Measurements from ENCODE around the gene SDC1.

SDC1 gene

DNA sequence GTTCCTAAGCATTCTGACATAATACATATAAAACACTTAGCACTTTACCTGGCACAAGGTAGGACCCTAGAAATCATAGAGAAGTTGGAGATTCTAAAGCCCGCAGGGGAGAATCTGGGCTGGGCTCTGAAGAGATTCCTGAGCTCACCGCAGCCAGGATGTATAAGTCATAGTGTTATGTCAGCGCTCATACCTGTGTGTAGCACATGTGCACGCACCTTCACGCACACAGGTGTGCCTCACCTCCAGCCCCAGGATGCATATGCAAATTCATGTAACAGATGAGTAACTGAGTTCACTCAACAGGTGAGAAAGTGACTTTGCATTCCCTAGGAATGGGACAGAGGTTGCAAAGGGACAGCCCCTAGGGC, 7.9 kb upstream of the SDC1 start:
- ChIA-PET CTCF (no interaction called here), POLR2A (no interaction called here)
- TF ChIP-seq TARDBP (IDR thresholded peaks at IDR 0.05) (no peak), FOXM1 (IDR thresholded peaks at IDR 0.05; ENCODE audit: borderline replicate concordance) (no peak)
- no peak for DNase-seq (ENCODE audit: extremely low spot score)

DNA sequence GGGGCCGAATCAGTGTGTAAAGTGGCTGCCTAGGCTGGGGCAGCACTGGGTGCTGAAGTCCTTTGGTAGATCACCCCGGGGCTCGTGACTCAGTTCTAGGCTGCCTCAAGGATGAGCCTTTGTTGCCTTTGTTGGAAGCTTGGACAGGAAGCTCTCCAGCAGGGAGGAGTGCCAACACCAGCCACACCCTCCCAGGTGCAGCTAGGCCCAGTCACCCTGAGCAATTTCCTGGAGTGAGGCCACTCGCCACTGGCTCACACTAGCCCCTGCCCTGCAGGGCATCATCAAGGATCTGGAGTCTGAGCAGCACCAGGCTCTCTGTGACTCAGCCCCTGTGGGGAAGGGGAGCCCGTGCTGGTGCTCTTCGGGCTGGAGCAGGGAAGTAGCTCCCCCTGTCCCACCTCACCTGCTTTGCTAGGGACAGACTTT, 6.7 kb upstream of the SDC1 start:
- ChIA-PET CTCF (interaction anchor here (0.6 to 0.7 kb wide), 2 partner anchors 16 to 96 kb away, joined by 3 to 7 read pairs; no protein-coding TSS in a partner anchor), POLR2A (no interaction called here)
- no peak for DNase-seq (ENCODE audit: extremely low spot score)
- no peak for TF ChIP-seq ARNT (IDR thresholded peaks at IDR 0.05)
- TF ChIP-seq SP1 (IDR thresholded peaks at IDR 0.05), result no peak
- no peak for TF ChIP-seq CTBP1 (IDR thresholded peaks at IDR 0.05; ENCODE audit: borderline replicate concordance)
- no peak for TF ChIP-seq NFRKB (IDR thresholded peaks at IDR 0.05)
- no peak for TF ChIP-seq L3MBTL2 (conservative IDR thresholded peaks at IDR 0.05)
- no peak for TF ChIP-seq FOXA1 (IDR thresholded peaks at IDR 0.05)
- no peak for TF ChIP-seq FOXM1 (IDR thresholded peaks at IDR 0.05; ENCODE audit: borderline replicate concordance)
- TF ChIP-seq, protein P1, sequence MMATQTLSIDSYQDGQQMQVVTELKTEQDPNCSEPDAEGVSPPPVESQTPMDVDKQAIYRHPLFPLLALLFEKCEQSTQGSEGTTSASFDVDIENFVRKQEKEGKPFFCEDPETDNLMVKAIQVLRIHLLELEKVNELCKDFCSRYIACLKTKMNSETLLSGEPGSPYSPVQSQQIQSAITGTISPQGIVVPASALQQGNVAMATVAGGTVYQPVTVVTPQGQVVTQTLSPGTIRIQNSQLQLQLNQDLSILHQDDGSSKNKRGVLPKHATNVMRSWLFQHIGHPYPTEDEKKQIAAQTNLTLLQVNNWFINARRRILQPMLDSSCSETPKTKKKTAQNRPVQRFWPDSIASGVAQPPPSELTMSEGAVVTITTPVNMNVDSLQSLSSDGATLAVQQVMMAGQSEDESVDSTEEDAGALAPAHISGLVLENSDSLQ (IDR thresholded peaks at IDR 0.05), result no peak
- TF ChIP-seq HDGF (IDR thresholded peaks at IDR 0.05; ENCODE audit: borderline replicate concordance), result no peak
- TF ChIP-seq ZNF384 (IDR thresholded peaks at IDR 0.05), result no peak
- no peak for TF ChIP-seq SUZ12 (IDR thresholded peaks at IDR 0.05)
- no peak for TF ChIP-seq ELF4 (IDR thresholded peaks at IDR 0.05)
- no peak for TF ChIP-seq BHLHE40 (IDR thresholded peaks at IDR 0.05; ENCODE audit: borderline replicate concordance)
- TF ChIP-seq LEF1 (IDR thresholded peaks at IDR 0.05; ENCODE audit: borderline replicate concordance), result no peak
- TF ChIP-seq FOXK2 (IDR thresholded peaks at IDR 0.05), result no peak
- no peak for TF ChIP-seq TARDBP (IDR thresholded peaks at IDR 0.05)

DNA sequence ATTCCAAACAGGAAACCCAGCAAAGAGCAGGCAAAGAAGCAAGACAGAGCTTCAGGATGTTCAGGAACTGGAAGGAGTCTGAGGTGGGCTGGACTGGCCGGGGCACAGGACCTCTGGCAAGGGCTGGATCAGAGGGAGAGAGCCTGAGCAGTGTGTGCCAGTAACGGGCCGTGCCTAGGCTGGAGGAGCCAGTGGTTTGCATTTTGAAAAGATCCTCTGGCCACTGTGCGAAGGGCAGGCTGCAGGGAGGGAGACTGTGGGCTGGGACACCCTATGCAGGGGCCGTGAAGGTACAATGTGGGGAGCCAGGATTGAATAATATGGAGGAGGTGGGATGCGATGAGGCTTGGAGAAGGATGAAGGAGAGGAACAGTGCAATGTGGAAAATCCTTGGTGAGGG, 6.2 kb upstream of the SDC1 start:
- no peak for DNase-seq (ENCODE audit: extremely low spot score)
- ChIA-PET CTCF (interaction anchor here (0.7 kb wide), 1 partner anchor 17 kb away, joined by 7 read pairs; no protein-coding TSS in a partner anchor), POLR2A (no interaction called here)
- TF ChIP-seq SUZ12 (IDR thresholded peaks at IDR 0.05), result no peak
- TF ChIP-seq LEF1 (IDR thresholded peaks at IDR 0.05; ENCODE audit: borderline replicate concordance), result no peak
- no peak for TF ChIP-seq TARDBP (IDR thresholded peaks at IDR 0.05)
- no peak for TF ChIP-seq FOXK2 (IDR thresholded peaks at IDR 0.05)
- TF ChIP-seq NFRKB (IDR thresholded peaks at IDR 0.05), result no peak
- TF ChIP-seq HDGF (IDR thresholded peaks at IDR 0.05; ENCODE audit: borderline replicate concordance), result no peak
- TF ChIP-seq FOXM1 (IDR thresholded peaks at IDR 0.05; ENCODE audit: borderline replicate concordance), result no peak
- TF ChIP-seq CTBP1 (IDR thresholded peaks at IDR 0.05; ENCODE audit: borderline replicate concordance), result no peak
- no peak for TF ChIP-seq SP1 (IDR thresholded peaks at IDR 0.05)
- TF ChIP-seq ARNT (IDR thresholded peaks at IDR 0.05), result no peak
- TF ChIP-seq BHLHE40 (IDR thresholded peaks at IDR 0.05; ENCODE audit: borderline replicate concordance), result no peak
- TF ChIP-seq FOXA1 (IDR thresholded peaks at IDR 0.05), result no peak

DNA sequence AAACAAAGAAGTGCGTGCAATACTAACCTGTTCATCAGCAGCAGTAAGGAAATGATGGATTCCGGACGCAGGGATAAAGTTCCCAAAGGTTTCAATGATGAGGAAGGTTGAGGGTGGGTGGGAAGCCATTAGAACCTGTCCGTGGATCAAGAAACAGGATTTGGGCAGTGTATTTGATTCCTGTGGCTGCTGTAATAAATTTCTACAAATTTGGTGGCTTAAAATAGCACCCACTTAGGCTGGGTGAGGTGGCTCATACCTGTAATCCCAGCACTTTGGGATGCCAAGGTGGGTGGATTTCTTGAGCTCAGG, 5.1 kb upstream of the SDC1 start:
- POLR2A ChIA-PET, result no interaction called here
- DNase-seq (ENCODE audit: extremely low spot score), result no peak
- CTCF ChIA-PET, result no interaction called here
- TF ChIP-seq LEF1 (IDR thresholded peaks at IDR 0.05; ENCODE audit: borderline replicate concordance) (no peak), FOXK2 (IDR thresholded peaks at IDR 0.05) (no peak), SP1 (IDR thresholded peaks at IDR 0.05) (no peak), ZNF384 (IDR thresholded peaks at IDR 0.05) (no peak), SUZ12 (IDR thresholded peaks at IDR 0.05) (no peak), L3MBTL2 (conservative IDR thresholded peaks at IDR 0.05) (no peak), FOXM1 (IDR thresholded peaks at IDR 0.05; ENCODE audit: borderline replicate concordance) (no peak), ARNT (IDR thresholded peaks at IDR 0.05) (no peak), HDGF (IDR thresholded peaks at IDR 0.05; ENCODE audit: borderline replicate concordance) (no peak), BHLHE40 (IDR thresholded peaks at IDR 0.05; ENCODE audit: borderline replicate concordance) (no peak), FOXA1 (IDR thresholded peaks at IDR 0.05) (no peak), CTBP1 (IDR thresholded peaks at IDR 0.05; ENCODE audit: borderline replicate concordance) (no peak), NFRKB (IDR thresholded peaks at IDR 0.05) (no peak), TARDBP (IDR thresholded peaks at IDR 0.05) (no peak), ELF4 (IDR thresholded peaks at IDR 0.05) (no peak)
- TF ChIP-seq, protein P1 (IDR thresholded peaks at IDR 0.05), result no peak

DNA sequence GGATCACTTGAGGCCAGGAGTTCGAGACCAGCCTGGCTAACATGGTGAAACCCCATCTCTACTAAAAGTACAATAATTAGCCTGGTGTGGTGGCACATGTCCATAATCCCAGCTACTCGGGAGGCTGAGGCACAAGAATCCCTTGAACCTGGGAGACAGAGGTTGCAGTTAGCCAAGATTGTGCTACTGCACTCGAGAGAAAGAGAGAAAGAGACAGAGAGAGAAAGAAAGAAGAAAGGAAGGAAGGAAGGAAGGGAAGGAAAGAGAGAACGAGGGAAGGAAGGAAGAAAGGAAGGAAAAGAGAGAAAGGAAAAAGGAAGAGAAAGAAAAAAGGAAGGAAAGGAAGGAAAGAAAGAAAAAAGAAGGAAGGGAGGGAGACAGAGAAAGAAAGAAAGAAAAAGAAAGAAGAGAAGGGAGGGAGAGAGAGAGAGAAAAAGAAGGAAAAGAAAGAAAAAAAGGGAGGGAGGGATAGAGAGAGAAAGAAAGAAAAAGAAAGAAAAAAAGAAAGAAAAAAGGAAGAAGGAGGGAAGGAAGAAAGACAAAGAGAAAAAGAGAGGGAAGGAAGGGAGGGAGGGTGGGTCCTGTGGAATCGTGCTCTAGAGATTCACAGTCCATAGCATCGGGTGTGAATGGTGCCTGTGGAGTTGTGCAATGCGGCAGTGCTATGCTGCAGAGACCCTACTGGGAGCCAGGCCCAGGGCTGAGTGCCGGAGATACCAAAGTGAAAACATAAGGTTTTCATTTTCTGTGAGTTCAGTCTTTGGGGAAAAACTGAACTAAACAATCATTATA, 4.6 kb upstream of the SDC1 start:
- no peak for DNase-seq (ENCODE audit: extremely low spot score)
- ChIA-PET CTCF (no interaction called here), POLR2A (no interaction called here)
- TF ChIP-seq NFRKB (IDR thresholded peaks at IDR 0.05), result no peak
- TF ChIP-seq ARNT (IDR thresholded peaks at IDR 0.05), result no peak
- no peak for TF ChIP-seq SUZ12 (IDR thresholded peaks at IDR 0.05)
- TF ChIP-seq FOXM1 (IDR thresholded peaks at IDR 0.05; ENCODE audit: borderline replicate concordance), result no peak
- TF ChIP-seq BHLHE40 (IDR thresholded peaks at IDR 0.05; ENCODE audit: borderline replicate concordance), result no peak
- TF ChIP-seq TARDBP (IDR thresholded peaks at IDR 0.05), result 0 out of 2 replicates have a peak, but pooled peaks have one; percentile 13

DNA sequence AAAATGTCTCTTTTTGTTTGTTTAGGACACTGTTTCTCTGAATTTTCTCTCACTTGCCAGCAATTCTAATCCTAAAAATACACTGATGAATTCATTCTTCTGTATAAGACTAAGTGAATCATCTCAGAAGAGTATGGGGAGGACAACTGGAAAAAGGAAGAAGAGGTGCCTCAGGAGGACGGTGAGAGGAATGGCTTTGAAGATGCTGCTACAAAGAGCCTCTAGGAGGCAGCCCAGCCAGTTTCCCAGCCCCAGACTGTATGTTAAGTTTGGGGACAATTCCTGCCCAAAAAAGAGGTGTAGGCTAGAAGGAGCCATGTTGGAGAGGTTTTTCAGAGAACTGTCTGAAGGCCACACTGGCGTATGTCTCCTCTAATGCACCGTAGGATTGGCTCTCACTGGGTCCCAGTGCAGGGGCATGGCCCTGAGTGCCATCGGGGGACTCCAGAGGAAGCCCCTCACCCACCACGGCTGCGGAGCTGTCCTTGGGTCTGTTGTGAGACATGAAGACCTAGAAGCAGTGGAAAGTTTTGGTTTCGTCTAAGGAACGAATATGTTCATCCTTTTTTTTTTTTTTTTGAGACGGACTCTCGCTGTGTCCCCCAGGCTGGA, 3.1 kb upstream of the SDC1 start:
- no peak for TF ChIP-seq ARNT (IDR thresholded peaks at IDR 0.05)
- TF ChIP-seq NFRKB (IDR thresholded peaks at IDR 0.05), result no peak
- TF ChIP-seq SP1 (IDR thresholded peaks at IDR 0.05), result no peak
- no peak for TF ChIP-seq FOXM1 (IDR thresholded peaks at IDR 0.05; ENCODE audit: borderline replicate concordance)
- TF ChIP-seq L3MBTL2 (conservative IDR thresholded peaks at IDR 0.05), result no peak
- no peak for TF ChIP-seq BHLHE40 (IDR thresholded peaks at IDR 0.05; ENCODE audit: borderline replicate concordance)
- TF ChIP-seq, protein P1 (IDR thresholded peaks at IDR 0.05), result no peak
- no peak for TF ChIP-seq ZNF384 (IDR thresholded peaks at IDR 0.05)
- no peak for TF ChIP-seq FOXK2 (IDR thresholded peaks at IDR 0.05)
- TF ChIP-seq CTBP1 (IDR thresholded peaks at IDR 0.05; ENCODE audit: borderline replicate concordance), result no peak
- TF ChIP-seq FOXA1 (IDR thresholded peaks at IDR 0.05), result no peak
- TF ChIP-seq SUZ12 (IDR thresholded peaks at IDR 0.05), result no peak
- CTCF ChIA-PET, result no interaction called here
- POLR2A ChIA-PET, result no interaction called here
- DNase-seq (ENCODE audit: extremely low spot score), result no peak

Measured in HEK293T (cell line).